HUDEP-2 (cell line): ENCODE results near the gene CROCC.

Source experiments
- DNase-seq, 76 experiments: peaks; one replicate each; lab custom pipeline; 2025; ENCODE audit not compliant: unreplicated experiment in 76 of 76; lab: John Stamatoyannopoulos, UW

Gene CROCC

GRCh38 chr1:17005365-17005740 is 83.6 kb downstream of the CROCC start:
- no peak for DNase-seq

GRCh38 chr1:17007121-17007520 is 85.4 kb downstream of the CROCC start:
- no peak for DNase-seq

DNA sequence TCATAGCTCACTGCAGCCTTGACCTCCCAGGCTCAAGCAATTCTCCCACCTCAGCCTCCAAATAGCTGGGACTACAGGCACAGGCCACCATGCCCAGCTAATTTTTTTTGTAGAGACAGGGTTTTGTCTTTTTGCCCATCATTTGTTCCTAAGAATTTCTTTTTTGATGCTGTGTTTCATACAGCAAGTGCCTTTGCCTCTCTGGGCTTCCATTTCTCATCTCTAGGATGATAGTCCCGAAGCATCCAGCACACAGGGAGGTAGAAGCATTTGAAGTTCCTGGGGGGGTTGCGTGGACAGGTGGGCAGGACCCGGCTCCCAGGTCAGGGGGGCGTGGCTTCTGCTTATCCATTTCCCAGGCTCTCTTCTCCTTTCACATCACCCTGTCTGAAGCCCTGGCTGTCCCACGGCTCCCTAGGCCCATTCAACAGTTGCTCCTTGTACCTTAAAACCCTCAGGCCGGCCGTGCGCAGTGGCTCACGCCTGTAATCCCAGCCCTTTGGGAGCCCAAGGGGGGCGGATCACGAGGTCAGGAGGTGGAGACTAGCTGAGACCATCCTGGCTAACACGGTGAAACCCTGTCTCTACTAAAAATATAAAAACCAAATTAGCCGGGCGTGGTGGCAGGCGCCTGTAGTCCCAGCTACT is 86.6 kb downstream of the CROCC start:
- no peak for DNase-seq

DNA sequence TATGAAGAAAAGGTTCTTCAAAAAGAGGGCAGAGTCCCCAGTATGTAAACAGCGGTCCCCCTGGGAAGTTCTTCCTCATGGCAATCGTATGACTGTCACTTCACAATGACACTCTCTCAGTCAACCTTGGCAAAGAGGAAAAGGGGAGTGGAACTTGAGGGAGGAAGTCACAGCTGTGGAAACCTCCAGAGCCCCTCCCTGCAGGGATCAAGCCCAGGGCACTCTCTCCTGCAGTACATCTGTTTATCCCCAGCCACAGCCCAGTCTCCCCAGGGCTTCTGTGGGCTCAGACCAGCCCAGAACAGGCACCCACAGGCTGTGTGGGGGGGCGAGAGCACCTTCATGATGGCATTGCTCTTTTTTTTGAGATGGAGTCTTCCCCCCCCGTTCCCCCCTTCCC is 88.0 kb downstream of the CROCC start:
- DNase-seq: no peak

DNA sequence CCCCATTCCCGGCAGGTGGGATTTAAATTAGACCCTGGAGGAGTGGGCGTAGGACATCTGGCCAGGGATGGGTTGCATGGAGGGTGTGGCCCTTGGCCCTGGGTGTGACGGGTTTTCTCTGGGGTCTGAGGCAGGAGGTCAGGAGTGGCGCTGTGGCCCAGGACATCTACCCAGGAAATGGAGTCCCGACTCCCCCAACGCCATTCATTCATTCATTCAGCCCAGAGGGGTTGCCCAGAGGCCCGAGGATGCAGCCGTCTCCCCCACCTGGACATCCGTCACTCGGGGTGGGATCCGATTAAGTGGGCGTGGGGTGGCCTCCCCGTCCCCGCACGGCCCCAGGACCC is 89.3 kb downstream of the CROCC start:
- no peak for DNase-seq

- DNase-seq: peak in 65 of 76 experiments; percentile 4 to 76 (median 55)
Observed at GRCh38 chr1:17011439-17012307, 89.9 kb downstream of the CROCC start, which contains the start of gene ATP13A2. ATP13A2 (minus strand) TSS chr1:17011928; CDS start chr1:17011738, 190 bp downstream.

GRCh38 chr1:17012775-17013490 is 91.2 kb downstream of the CROCC start:
- DNase-seq: no peak

- DNase-seq: peak in 2 of 76 experiments; percentile 1 to 25
Observed at GRCh38 chr1:17013491-17014320, 92.0 kb downstream of the CROCC start.

GRCh38 chr1:17014671-17015567 is 93.2 kb downstream of the CROCC start:
- no peak for DNase-seq

DNA sequence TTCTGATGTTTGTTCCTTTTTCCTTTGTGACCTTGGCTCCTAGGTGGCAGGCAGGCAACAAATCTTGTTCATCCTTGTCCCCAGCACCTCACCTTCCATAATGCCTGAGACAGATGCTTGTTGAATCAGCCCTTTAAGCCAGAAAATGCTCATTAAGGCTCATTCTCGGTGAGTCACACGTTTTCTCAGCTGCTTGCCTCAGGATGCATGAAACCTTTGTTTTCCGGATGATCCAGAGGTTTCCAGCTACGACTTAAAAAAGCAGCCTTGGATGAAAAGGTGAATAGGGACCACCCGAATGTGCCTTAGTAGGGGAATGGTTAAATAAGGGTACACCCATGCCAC is 94.6 kb downstream of the CROCC start:
- DNase-seq: no peak

GRCh38 chr1:17017435-17017834 is 95.7 kb downstream of the CROCC start:
- DNase-seq: no peak

- no peak for DNase-seq
Observed at GRCh38 chr1:17018849-17019248, 97.1 kb downstream of the CROCC start.

GRCh38 chr1:17020502-17020901 is 98.8 kb downstream of the CROCC start:
- no peak for DNase-seq

GRCh38 chr1:17021896-17022295 is 100.2 kb downstream of the CROCC start:
- DNase-seq: no peak
